ENCODE results near the gene FAM210A.

Gene FAM210A

GRCh38 chr18:13625843-13626543 is 100.4 kb downstream of the FAM210A start:
- no peak overlapping the region for H3K27ac ChIP-seq (ENCODE audit: low read length)
- no peaks in the 10 kb centered on the region for H3K9me2 ChIP-seq (replicated peaks; ENCODE audit: insufficient read depth, low read length)
- no peak overlapping the region for H3K9ac ChIP-seq (ENCODE audit: low read length)
- no peak overlapping the region for H3K4me3 ChIP-seq (ENCODE audit: low read length)
- H3K9me3 ChIP-seq (replicated peaks; ENCODE audit: insufficient read depth, low read length), result no peaks in the 10 kb centered on the region
- H2AFZ ChIP-seq (ENCODE audit: low read length), result no peak overlapping the region
- H3K4me2 ChIP-seq (ENCODE audit: low read depth, low read length), result no peak overlapping the region
- no peaks in the 10 kb centered on the region for H3K27me3 ChIP-seq (replicated peaks; ENCODE audit: insufficient read depth, low read length)
- H4K20me1 ChIP-seq (ENCODE audit: insufficient read depth, low read length), result no peaks in the 10 kb centered on the region
- TF ChIP-seq, protein P1, sequence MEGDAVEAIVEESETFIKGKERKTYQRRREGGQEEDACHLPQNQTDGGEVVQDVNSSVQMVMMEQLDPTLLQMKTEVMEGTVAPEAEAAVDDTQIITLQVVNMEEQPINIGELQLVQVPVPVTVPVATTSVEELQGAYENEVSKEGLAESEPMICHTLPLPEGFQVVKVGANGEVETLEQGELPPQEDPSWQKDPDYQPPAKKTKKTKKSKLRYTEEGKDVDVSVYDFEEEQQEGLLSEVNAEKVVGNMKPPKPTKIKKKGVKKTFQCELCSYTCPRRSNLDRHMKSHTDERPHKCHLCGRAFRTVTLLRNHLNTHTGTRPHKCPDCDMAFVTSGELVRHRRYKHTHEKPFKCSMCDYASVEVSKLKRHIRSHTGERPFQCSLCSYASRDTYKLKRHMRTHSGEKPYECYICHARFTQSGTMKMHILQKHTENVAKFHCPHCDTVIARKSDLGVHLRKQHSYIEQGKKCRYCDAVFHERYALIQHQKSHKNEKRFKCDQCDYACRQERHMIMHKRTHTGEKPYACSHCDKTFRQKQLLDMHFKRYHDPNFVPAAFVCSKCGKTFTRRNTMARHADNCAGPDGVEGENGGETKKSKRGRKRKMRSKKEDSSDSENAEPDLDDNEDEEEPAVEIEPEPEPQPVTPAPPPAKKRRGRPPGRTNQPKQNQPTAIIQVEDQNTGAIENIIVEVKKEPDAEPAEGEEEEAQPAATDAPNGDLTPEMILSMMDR (IDR thresholded peaks at IDR 0.05; ENCODE audit: low read length), result no peak
- TF ChIP-seq EZH2phosphoT487 (IDR thresholded peaks at IDR 0.05; ENCODE audit: low read length) (no peak), EZH2 (optimal IDR thresholded peaks at IDR 0.05; ENCODE audit: low read depth, low read length) (no peak)
- no peaks in the 10 kb centered on the region for H3K36me3 ChIP-seq (replicated peaks; ENCODE audit: insufficient read depth, low read length)
- no peaks in the 10 kb centered on the region for H3F3A ChIP-seq (ENCODE audit: insufficient read depth, low read length)
- DNase-seq, result no peak
- H3K4me1 ChIP-seq (ENCODE audit: low read length), result no peaks in the 10 kb centered on the region
- no peaks in the 10 kb centered on the region for H3K79me2 ChIP-seq (ENCODE audit: low read length)

DNA sequence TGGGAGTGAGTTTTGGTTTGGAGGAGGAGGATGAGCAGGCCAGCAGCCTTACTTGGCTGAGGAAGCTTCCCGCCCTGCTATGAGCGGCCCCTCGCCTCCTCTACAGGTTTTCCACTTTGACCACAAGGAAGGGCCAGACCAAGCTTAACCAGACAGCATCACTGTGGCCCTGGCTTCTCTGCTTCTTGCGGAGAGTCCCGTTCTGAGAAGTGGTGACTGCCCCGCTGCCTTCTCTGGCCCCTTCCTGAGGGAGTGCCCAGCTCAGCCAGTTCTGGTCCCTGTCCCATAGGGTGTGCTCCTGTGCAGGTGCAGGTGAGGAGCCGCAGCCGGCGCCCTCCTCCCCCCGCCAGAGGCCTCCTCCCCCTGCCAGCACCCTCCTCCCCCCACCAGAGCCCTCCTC is 101.0 kb downstream of the FAM210A start:
- H3K4me1 ChIP-seq (ENCODE audit: low read length), result no peaks in the 10 kb centered on the region
- no peak overlapping the region for H3K4me3 ChIP-seq (ENCODE audit: low read length)
- no peak for DNase-seq
- no peaks in the 10 kb centered on the region for H3K9me2 ChIP-seq (replicated peaks; ENCODE audit: insufficient read depth, low read length)
- H3F3A ChIP-seq (ENCODE audit: insufficient read depth, low read length), result no peaks in the 10 kb centered on the region
- no peaks in the 10 kb centered on the region for H3K36me3 ChIP-seq (replicated peaks; ENCODE audit: insufficient read depth, low read length)
- H3K9ac ChIP-seq (ENCODE audit: low read length), result no peak overlapping the region
- H4K20me1 ChIP-seq (ENCODE audit: insufficient read depth, low read length), result no peaks in the 10 kb centered on the region
- H3K4me2 ChIP-seq (ENCODE audit: low read depth, low read length), result no peak overlapping the region
- H3K27ac ChIP-seq (ENCODE audit: low read length), result no peak overlapping the region
- H3K27me3 ChIP-seq (replicated peaks; ENCODE audit: insufficient read depth, low read length), result no peaks in the 10 kb centered on the region
- no peaks in the 10 kb centered on the region for H3K79me2 ChIP-seq (ENCODE audit: low read length)
- TF ChIP-seq EZH2phosphoT487 (IDR thresholded peaks at IDR 0.05; ENCODE audit: low read length) (no peak), EZH2 (optimal IDR thresholded peaks at IDR 0.05; ENCODE audit: low read depth, low read length) (no peak)
- TF ChIP-seq, protein P1 (IDR thresholded peaks at IDR 0.05; ENCODE audit: low read length), result no peak
- no peak overlapping the region for H2AFZ ChIP-seq (ENCODE audit: low read length)
- no peaks in the 10 kb centered on the region for H3K9me3 ChIP-seq (replicated peaks; ENCODE audit: insufficient read depth, low read length)

DNA sequence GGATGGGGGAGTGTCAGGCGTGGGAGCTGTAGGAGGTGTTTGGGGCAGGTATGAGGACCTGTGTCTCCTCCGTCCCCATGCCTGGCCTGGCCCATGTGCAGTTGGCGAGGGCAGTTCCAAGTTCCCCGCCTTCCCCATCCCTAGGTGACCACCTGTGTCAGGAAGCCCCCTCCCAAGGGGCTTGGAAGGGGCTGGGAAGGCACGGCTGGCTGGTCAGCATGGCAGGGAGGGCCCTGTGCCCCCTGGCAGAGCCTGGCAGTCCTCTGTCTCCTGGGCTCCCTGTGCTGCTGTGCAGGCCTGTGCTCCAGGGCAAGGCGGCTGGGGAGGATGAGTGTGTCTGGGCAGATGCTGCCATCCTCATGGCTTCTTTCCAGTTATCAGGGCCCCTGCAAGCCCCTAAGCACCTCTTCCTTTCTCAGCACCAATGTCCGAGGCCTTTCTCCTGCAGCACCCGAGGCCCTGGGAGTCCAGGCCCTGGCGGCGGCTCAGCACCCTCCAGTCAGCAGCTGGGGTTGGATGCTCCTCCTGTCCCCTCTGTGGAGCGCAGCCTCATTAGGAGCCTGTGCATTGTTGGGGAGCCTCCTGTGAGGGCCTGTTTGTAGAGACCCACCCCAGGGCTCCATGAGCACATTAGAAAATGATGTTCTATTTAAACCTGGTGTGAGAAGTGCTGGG is 101.7 kb downstream of the FAM210A start:
- no peaks in the 10 kb centered on the region for H4K20me1 ChIP-seq (ENCODE audit: insufficient read depth, low read length)
- no peak overlapping the region for H3K4me3 ChIP-seq (ENCODE audit: low read length)
- H3K79me2 ChIP-seq (ENCODE audit: low read length), result no peaks in the 10 kb centered on the region
- no peaks in the 10 kb centered on the region for H3F3A ChIP-seq (ENCODE audit: insufficient read depth, low read length)
- no peaks in the 10 kb centered on the region for H3K9me3 ChIP-seq (replicated peaks; ENCODE audit: insufficient read depth, low read length)
- no peaks in the 10 kb centered on the region for H3K36me3 ChIP-seq (replicated peaks; ENCODE audit: insufficient read depth, low read length)
- no peak for DNase-seq
- TF ChIP-seq, protein P1 (IDR thresholded peaks at IDR 0.05; ENCODE audit: low read length), result no peak
- no peak for TF ChIP-seq EZH2phosphoT487 (IDR thresholded peaks at IDR 0.05; ENCODE audit: low read length)
- TF ChIP-seq EZH2 (optimal IDR thresholded peaks at IDR 0.05; ENCODE audit: low read depth, low read length), result no peak
- H2AFZ ChIP-seq (ENCODE audit: low read length), result no peak overlapping the region
- no peak overlapping the region for H3K4me2 ChIP-seq (ENCODE audit: low read depth, low read length)
- H3K27me3 ChIP-seq (replicated peaks; ENCODE audit: insufficient read depth, low read length), result no peaks in the 10 kb centered on the region
- H3K9ac ChIP-seq (ENCODE audit: low read length), result no peak overlapping the region
- no peaks in the 10 kb centered on the region for H3K4me1 ChIP-seq (ENCODE audit: low read length)
- no peaks in the 10 kb centered on the region for H3K9me2 ChIP-seq (replicated peaks; ENCODE audit: insufficient read depth, low read length)
- no peak overlapping the region for H3K27ac ChIP-seq (ENCODE audit: low read length)
